ENCODE data around the gene SLC9C1.

DNA sequence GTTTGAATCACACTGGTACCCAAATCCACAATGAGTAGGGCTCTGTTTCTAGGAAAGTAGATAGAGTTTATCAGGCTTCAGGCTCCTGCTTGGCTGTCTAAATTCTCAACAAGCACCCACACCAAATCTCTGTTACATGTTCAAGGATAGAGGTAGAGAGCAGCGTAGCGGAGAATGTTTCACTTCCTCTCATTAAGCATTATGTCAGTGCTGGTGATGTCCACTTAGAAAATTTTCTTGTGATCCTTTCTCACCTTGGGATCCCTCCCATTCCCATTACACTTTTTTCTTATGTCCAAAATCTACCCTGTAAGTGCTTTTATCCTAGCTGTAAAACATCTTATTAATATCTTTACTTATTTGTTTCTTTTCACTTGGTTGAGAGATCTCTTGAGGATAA is 126.3 kb downstream of the SLC9C1 start:
- TF ChIP-seq POLR2A (IDR thresholded peaks at IDR 0.05) (no peak), POLR2AphosphoS5 (IDR thresholded peaks at IDR 0.05) (no peak)
- TF ChIP-seq, protein P1, sequence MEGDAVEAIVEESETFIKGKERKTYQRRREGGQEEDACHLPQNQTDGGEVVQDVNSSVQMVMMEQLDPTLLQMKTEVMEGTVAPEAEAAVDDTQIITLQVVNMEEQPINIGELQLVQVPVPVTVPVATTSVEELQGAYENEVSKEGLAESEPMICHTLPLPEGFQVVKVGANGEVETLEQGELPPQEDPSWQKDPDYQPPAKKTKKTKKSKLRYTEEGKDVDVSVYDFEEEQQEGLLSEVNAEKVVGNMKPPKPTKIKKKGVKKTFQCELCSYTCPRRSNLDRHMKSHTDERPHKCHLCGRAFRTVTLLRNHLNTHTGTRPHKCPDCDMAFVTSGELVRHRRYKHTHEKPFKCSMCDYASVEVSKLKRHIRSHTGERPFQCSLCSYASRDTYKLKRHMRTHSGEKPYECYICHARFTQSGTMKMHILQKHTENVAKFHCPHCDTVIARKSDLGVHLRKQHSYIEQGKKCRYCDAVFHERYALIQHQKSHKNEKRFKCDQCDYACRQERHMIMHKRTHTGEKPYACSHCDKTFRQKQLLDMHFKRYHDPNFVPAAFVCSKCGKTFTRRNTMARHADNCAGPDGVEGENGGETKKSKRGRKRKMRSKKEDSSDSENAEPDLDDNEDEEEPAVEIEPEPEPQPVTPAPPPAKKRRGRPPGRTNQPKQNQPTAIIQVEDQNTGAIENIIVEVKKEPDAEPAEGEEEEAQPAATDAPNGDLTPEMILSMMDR (IDR thresholded peaks at IDR 0.05), result no peak
